ENCODE measurements around the gene SEPTIN6. TPM values are rescaled to one million over a fixed set of nuclear protein-coding genes. Genes with fewer than 3 reads are reported as not detected.

Gene SEPTIN6
- total RNA-seq, 4 donors from 2014 or later, result 10.1 to 14.1 (median 10.9) TPM

DNA sequence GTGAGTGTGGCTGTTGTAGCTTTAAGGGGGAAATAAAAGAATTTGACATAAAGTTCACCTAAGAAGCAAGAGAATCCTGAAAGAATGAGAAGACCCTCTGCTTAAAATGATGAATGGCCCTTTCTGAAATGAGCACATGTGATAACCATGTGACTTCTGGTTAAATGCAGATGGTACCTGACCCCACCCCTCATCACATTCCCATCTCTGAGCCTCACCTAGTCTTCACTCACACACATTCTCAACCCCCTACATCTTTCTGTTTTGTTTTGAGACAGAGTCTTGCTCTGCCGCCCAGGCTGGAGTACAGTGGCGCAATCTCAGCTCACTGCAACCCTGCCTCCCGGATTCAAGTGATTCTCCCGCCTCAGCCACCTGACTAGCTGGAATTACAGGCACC lies 31.5 kb downstream of the SEPTIN6 start:
- WGBS, result 86% methylated on average over 4 of the region's 4 CpGs
- Histone ChIP-seq H3K27me3 (no peaks in the 10 kb centered on the region), H3K4me1 (no peaks in the 10 kb centered on the region), H3K27ac (no peak overlapping the region), H3K9me3 (no peaks in the 10 kb centered on the region), H3K36me3 (no peaks in the 10 kb centered on the region), H3K4me3 (no peak overlapping the region)
- DNase-seq (ENCODE audit: low spot score in 2 of 2), result no peak
- TF ChIP-seq POLR2AphosphoS5 (IDR thresholded peaks at IDR 0.05) (no peak), CTCF (IDR thresholded peaks at IDR 0.05) (no peak), EP300 (IDR thresholded peaks at IDR 0.05) (no peak), POLR2A (IDR thresholded peaks at IDR 0.05) (no peak)

- Histone ChIP-seq H3K4me1 (peaks cover 3% of the 10 kb centered on the region), H3K36me3 (no peaks in the 10 kb centered on the region), H3K27me3 (no peaks in the 10 kb centered on the region), H3K4me3 (no peak overlapping the region), H3K9me3 (no peaks in the 10 kb centered on the region), H3K27ac (no peak overlapping the region)
- DNase-seq (ENCODE audit: low spot score in 2 of 2), result no peak
- no peak for TF ChIP-seq EP300 (IDR thresholded peaks at IDR 0.05)
- TF ChIP-seq POLR2AphosphoS5 (IDR thresholded peaks at IDR 0.05), result no peak
- no peak for TF ChIP-seq POLR2A (IDR thresholded peaks at IDR 0.05)
- TF ChIP-seq CTCF (IDR thresholded peaks at IDR 0.05), result no peak
Observed at GRCh38 chrX:119659522-119659921, 33.4 kb downstream of the SEPTIN6 start.

DNA sequence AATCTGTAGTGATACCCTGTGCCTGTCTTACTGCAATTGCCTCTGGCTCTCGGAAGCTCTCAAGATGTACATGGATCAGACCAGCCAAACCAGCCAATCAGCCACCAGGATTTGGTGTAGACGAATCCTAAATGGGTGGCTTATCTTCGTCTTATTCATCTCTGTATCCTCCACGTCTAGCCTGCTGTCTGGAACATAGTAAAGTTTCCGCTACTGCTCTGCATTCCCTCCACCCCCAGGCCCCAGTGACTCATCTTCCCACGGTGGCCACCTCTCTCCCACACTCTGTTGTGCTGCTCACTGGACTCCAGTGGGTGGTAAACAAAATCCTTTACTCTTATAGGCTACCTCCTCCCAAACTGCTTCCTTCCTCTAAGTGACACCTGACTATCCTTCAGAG lies 37.8 kb downstream of the SEPTIN6 start:
- H3K4me3 ChIP-seq, result no peak overlapping the region
- TF ChIP-seq EP300 (IDR thresholded peaks at IDR 0.05) (no peak), POLR2A (IDR thresholded peaks at IDR 0.05) (no peak), POLR2AphosphoS5 (IDR thresholded peaks at IDR 0.05) (no peak), CTCF (IDR thresholded peaks at IDR 0.05) (no peak)
- peaks cover 7% of the 10 kb centered on the region for H3K4me1 ChIP-seq
- H3K36me3 ChIP-seq, result no peaks in the 10 kb centered on the region
- H3K27me3 ChIP-seq, result no peaks in the 10 kb centered on the region
- no peaks in the 10 kb centered on the region for H3K9me3 ChIP-seq
- no peak overlapping the region for H3K27ac ChIP-seq
- WGBS, result 55% methylated on average over 6 of the region's 6 CpGs
- DNase-seq (ENCODE audit: low spot score in 2 of 2), result no peak

DNA sequence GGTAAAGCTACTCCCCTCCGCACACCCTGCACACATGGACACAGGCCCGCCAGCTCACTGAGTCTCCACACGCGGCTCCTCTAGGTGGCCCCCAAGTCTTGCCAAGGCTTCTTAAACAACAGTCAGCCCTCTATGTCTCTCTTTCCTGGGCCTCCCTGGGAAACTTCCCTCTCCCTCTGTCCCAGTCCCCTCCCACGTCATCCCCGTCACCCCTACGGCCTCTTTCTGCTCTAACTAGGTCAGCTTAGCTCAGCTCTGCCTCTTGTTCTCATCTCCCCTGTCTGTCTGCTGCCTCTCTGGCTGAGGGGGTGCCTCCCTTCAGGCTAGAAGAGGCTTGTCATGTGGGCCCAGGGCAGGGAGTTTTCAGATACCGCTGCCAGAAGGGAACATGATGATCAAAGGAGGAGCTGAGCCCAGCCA lies 38.8 kb downstream of the SEPTIN6 start:
- TF ChIP-seq CTCF (IDR thresholded peaks at IDR 0.05) (no peak), POLR2A (IDR thresholded peaks at IDR 0.05) (no peak), POLR2AphosphoS5 (IDR thresholded peaks at IDR 0.05) (no peak), EP300 (IDR thresholded peaks at IDR 0.05) (no peak)
- H3K36me3 ChIP-seq, result no peaks in the 10 kb centered on the region
- no peaks in the 10 kb centered on the region for H3K9me3 ChIP-seq
- peaks cover 7% of the 10 kb centered on the region for H3K4me1 ChIP-seq
- no peak overlapping the region for H3K4me3 ChIP-seq
- no peaks in the 10 kb centered on the region for H3K27me3 ChIP-seq
- 54% methylated on average over 8 of the region's 8 CpGs for WGBS
- no peak for DNase-seq (ENCODE audit: low spot score in 2 of 2)
- H3K27ac ChIP-seq, result no peak overlapping the region

- Histone ChIP-seq H3K27ac (no peak overlapping the region), H3K27me3 (no peaks in the 10 kb centered on the region), H3K4me1 (no peaks in the 10 kb centered on the region), H3K4me3 (no peak overlapping the region), H3K9me3 (no peaks in the 10 kb centered on the region), H3K36me3 (no peaks in the 10 kb centered on the region)
- WGBS, result 77% methylated on average over 6 of the region's 6 CpGs
- no peak for TF ChIP-seq CTCF (IDR thresholded peaks at IDR 0.05)
- TF ChIP-seq POLR2AphosphoS5 (IDR thresholded peaks at IDR 0.05), result no peak
- TF ChIP-seq POLR2A (IDR thresholded peaks at IDR 0.05), result no peak
- TF ChIP-seq EP300 (IDR thresholded peaks at IDR 0.05), result no peak
- DNase-seq (ENCODE audit: low spot score in 2 of 2), result no peak
Observed at GRCh38 chrX:119648421-119648775, 44.6 kb downstream of the SEPTIN6 start.
